LNCaP clone FGC (cell line): Measurements from ENCODE around the gene FBXO47.
A peak's percentile ranks its signal among the peaks of the same experiment; 100 is the strongest.

Source experiments
- DNase-seq: peaks from one replicate; pipeline ENCODE4 v3.0.0-alpha.2; 2011; ENCODE audit warnings: low read depth
- H3K4me3 ChIP-seq: 2 replicates; pipeline ENCODE4 v1.5.1; 2011; ENCODE audit warnings: mild to moderate bottlenecking, low read depth, low read length, control low read depth
- TF ChIP-seq, protein P1 (sequence below): IDR thresholded peaks from 2 replicates; pipeline ENCODE4 v1.5.1; 2012; ENCODE audit warnings: mild to moderate bottlenecking; ENCODE audit not compliant: control insufficient read depth, insufficient read depth; ENCODE audit errors: extremely low read depth

The FBXO47 gene

DNA sequence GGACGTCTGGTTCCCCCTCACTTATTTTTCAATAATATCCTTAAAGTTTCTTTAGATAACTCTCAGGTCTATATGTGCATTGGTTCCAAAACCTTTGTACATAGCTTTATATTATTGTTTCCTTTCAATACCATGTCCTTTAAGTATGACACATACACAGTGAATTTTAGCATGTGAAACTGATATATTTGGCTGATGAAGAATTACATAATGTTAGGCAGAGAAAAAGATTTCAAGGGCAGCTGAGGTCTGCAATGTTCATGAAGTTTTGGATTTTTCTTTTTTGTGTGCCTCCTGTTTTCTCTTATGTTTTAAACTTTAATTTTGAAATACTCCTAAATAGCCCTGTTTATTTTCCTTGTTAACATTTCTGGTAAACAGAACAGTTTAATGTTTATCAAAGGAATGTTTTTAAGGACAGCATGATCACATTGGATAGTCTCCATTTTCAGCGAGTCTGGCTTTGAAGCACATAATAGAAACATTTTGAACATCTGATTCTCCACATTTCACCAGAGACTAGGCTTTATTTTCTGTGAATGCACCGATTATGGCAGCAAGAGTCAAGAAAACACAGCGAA is 32.9 kb upstream of the FBXO47 start:
- H3K4me3 ChIP-seq: no peak overlapping the region
- no peak for DNase-seq
- TF ChIP-seq, protein P1, sequence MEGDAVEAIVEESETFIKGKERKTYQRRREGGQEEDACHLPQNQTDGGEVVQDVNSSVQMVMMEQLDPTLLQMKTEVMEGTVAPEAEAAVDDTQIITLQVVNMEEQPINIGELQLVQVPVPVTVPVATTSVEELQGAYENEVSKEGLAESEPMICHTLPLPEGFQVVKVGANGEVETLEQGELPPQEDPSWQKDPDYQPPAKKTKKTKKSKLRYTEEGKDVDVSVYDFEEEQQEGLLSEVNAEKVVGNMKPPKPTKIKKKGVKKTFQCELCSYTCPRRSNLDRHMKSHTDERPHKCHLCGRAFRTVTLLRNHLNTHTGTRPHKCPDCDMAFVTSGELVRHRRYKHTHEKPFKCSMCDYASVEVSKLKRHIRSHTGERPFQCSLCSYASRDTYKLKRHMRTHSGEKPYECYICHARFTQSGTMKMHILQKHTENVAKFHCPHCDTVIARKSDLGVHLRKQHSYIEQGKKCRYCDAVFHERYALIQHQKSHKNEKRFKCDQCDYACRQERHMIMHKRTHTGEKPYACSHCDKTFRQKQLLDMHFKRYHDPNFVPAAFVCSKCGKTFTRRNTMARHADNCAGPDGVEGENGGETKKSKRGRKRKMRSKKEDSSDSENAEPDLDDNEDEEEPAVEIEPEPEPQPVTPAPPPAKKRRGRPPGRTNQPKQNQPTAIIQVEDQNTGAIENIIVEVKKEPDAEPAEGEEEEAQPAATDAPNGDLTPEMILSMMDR: no peak

DNA sequence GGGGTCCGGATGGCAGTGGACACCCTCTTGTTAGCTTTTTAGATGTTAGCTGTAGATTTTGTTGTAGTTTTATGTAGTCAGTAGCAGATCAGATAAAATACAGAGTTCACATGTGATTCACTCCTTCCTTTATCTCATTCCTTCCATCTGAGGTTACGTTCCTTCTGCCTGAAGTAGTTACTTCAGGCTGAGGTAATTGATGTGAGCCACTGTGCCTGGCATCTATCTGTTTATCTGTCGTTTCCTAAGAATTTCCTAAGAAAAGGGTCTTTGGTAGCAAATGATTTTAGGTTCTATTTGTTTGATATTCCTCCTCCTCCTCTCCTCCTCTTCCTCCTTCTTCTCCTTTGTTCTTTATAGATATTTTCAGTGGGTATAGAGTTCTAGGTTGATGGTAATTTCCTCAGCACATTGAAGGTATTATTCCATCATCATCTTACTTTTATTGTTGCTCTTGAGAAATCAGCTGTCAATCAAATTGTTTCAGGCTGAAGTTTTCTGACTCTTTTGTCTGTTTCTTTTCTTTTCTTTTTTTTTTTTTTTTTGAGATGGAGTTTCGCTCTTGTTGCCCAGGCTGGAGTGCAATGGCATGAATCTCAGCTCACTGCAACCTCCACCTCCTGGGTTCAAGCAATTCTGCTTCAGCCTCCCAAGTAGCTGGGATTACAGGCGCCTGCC is 29.6 kb upstream of the FBXO47 start:
- TF ChIP-seq, protein P1: no peak
- no peak for DNase-seq
- no peak overlapping the region for H3K4me3 ChIP-seq

DNA sequence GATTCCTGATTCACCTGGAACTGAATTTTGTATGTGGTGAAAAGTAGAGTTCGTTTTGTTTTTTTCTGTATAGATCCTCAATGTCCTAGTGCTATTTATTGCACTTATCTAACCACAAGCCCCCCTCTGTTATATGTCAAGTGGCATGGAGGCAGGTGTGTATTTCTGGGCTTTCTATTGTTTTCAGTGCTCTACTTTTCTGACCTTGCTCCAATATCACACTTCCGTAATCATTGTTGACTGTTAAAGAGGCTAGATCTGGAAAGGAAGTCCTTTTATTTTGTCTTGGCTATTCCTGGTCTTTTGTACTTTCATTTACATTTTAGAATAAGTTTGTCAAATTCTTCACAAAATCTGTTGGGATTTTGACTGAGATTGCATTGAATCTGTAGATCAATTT is 26.8 kb upstream of the FBXO47 start:
- DNase-seq: no peak
- H3K4me3 ChIP-seq: no peak overlapping the region
- TF ChIP-seq, protein P1: no peak

DNA sequence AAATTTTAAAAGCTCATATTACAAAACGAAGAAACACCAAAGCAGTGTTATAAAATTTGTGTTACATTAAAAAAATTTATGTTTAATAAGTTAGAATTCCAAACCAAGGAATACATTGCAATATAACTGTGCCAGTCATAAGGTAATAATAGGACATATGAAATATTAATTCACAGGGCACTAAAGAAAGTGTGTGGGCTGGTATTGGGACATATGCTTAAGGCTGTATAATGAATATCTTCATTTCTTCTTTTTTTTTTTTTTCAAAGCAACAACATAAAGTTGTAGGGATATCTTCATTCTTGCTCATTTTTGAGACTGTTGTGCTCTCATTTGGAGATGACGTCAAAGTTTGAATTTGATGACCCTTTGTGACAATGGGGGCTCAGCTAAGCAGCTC is 17.5 kb upstream of the FBXO47 start:
- H3K4me3 ChIP-seq: no peak overlapping the region
- TF ChIP-seq, protein P1: no peak
- no peak for DNase-seq

DNA sequence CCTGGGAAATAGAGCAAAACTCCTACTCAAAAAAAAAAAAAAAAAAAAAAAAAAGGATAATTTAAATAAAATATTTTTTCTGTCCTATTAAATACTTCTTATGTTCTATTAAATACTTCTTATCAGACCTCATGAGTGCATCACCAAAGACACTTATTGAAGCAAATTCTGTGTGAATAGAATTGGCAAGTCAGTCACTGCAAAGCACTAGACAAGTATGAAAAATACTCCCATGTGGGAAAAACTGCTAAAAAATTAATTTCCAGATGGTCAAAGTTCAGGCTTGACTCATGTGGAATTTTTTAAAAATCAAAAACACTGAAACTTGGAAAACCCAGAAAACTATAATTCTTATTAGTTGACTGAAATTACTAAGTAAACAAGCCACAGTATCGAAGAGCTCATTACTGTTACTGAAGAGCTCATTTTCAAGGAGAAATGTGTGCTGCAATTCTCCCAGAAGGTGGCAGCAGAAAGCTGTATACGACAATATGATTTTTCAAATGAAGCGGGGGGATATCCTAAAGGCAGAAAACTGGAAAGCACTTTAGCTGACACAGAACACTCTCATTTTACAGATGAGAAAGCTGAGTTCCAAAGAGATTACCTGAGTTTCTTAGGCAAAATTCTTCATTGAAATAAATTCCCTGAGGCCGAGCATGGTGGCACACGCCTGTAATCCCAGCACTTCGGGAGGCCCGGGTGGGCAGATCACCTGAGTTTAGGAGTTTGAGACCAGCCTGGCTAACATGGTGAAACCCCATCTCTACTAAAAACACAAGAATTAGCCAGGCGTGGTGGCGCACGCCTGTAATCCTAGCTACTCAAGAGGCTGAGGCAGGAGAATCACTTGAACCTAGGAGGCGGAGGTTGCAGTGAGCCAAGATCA is 15.9 kb upstream of the FBXO47 start:
- peak; percentile 53 for DNase-seq
- H3K4me3 ChIP-seq: no peak overlapping the region
- TF ChIP-seq, protein P1: peak; percentile 90

DNA sequence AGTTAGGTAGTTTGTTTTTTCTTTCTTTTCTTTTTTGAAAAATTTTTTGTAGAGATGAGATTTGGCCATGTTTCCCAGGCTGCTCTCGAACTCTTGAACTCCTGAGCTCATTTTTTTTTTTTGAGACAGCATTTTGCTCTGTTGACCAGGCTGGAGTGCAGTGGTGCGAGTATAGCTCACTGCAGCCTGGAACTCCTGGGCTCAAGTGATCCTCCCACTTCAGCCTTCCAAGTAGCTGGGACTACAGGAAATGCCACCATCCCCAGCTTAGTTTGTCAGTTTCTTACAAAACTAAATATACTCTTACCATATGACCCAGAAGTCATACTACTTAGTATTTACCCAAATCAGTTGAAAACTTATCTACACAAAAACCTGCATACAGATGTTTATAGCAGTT is 14.4 kb upstream of the FBXO47 start:
- TF ChIP-seq, protein P1: no peak
- no peak for DNase-seq
- H3K4me3 ChIP-seq: no peak overlapping the region
